ENCODE results near the gene FOXP1.

- no peak for TF ChIP-seq POLR2A (IDR thresholded peaks at IDR 0.05)
- TF ChIP-seq, protein P1, sequence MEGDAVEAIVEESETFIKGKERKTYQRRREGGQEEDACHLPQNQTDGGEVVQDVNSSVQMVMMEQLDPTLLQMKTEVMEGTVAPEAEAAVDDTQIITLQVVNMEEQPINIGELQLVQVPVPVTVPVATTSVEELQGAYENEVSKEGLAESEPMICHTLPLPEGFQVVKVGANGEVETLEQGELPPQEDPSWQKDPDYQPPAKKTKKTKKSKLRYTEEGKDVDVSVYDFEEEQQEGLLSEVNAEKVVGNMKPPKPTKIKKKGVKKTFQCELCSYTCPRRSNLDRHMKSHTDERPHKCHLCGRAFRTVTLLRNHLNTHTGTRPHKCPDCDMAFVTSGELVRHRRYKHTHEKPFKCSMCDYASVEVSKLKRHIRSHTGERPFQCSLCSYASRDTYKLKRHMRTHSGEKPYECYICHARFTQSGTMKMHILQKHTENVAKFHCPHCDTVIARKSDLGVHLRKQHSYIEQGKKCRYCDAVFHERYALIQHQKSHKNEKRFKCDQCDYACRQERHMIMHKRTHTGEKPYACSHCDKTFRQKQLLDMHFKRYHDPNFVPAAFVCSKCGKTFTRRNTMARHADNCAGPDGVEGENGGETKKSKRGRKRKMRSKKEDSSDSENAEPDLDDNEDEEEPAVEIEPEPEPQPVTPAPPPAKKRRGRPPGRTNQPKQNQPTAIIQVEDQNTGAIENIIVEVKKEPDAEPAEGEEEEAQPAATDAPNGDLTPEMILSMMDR (IDR thresholded peaks at IDR 0.05 in 4 of 5, conservative IDR thresholded peaks at IDR 0.05 in 1 of 5): no peak
Observed at GRCh38 chr3:71575433-71575832, 8.1 kb downstream of the FOXP1 start.
